Measurements from ENCODE around the gene THBS2.

DNA sequence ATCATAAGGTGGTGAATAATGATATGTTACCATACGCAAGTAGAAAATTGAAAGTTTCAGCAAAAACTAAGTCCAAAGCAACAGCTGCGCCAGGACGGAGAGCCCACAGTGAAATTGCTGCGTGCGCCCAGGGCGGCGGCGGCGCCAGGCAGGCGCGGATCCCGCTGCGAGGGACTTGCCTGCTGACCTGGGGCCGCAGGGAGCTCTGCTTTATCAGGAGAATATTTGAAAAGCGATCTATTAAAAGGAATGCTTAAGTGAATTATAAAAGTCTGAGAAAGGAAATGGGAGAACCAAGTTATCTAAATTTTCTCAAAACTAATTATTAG is 85.4 kb downstream of the THBS2 start:
- TF ChIP-seq, protein P1, sequence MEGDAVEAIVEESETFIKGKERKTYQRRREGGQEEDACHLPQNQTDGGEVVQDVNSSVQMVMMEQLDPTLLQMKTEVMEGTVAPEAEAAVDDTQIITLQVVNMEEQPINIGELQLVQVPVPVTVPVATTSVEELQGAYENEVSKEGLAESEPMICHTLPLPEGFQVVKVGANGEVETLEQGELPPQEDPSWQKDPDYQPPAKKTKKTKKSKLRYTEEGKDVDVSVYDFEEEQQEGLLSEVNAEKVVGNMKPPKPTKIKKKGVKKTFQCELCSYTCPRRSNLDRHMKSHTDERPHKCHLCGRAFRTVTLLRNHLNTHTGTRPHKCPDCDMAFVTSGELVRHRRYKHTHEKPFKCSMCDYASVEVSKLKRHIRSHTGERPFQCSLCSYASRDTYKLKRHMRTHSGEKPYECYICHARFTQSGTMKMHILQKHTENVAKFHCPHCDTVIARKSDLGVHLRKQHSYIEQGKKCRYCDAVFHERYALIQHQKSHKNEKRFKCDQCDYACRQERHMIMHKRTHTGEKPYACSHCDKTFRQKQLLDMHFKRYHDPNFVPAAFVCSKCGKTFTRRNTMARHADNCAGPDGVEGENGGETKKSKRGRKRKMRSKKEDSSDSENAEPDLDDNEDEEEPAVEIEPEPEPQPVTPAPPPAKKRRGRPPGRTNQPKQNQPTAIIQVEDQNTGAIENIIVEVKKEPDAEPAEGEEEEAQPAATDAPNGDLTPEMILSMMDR (IDR thresholded peaks at IDR 0.05) = no peak
- no peak for TF ChIP-seq POLR2A (IDR thresholded peaks at IDR 0.05)

Measured in ovary (tissue), 3 donors.